ENCODE measurements around the gene L1TD1. TPM values are rescaled to one million over a fixed set of nuclear protein-coding genes. Genes with fewer than 3 reads are reported as not detected.

L1TD1 gene
- total and polyA plus RNA-seq, 9 of the 15 experiments (the other 6 are each of a cell fraction or from before 2014, with no cell fraction given): 0.09 TPM; not detected in 8

DNA sequence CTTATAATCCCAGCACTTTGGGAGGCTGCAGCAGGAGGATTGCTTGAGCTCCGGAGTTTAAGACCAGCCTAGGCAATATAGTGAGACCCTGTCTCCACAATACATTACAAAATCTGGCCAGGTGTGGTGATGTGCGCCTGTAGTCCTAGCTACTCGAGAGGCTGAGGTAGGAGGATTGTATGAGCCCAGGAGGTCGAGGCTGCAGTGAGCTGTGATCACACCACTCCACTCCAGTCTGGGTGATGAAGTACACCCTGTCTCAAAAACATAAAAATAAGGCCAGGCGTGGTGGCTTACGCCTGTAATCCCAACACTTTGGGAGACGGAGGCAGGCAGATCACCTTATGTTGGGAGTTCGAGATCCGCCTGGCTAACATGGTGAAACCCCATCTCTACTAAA lies 27.7 kb downstream of the L1TD1 start:
- H3K79me2 ChIP-seq (ENCODE audit: control insufficient read depth, insufficient read depth, low read length): no peaks in the 10 kb centered on the region
- no peak for FAIRE-seq
- WGBS (ENCODE audit: insufficient coverage, low coverage, missing lambda C conversion rate): 1% methylated on average over 9 of the region's 9 CpGs
- CTCF ChIA-PET (ENCODE audit: low intra/inter-chr PET ratio): no interaction called here
- H3K4me1 ChIP-seq (replicated peaks in 1 of 2; ENCODE audit: control insufficient read depth in 2 of 2, insufficient read depth in 2 of 2, low read length in 2 of 2): no peaks in the 10 kb centered on the region
- H3K9me1 ChIP-seq (ENCODE audit: control insufficient read depth, insufficient read depth, low read length): no peaks in the 10 kb centered on the region
- no peaks in the 10 kb centered on the region for H3K36me3 ChIP-seq (ENCODE audit: control insufficient read depth, insufficient read depth, low read length)
- H3K9ac ChIP-seq (ENCODE audit: insufficient read depth in 1 of 2, low read depth in 2 of 2, low read length in 2 of 2): no peak overlapping the region
- no peak overlapping the region for H3K27ac ChIP-seq (ENCODE audit: extremely low read depth, low read depth, low read length)
- no peak for TF ChIP-seq KLF10 (CRISPR knock-in tag; IDR thresholded peaks at IDR 0.05)
- no peak for TF ChIP-seq CBX8 (IDR thresholded peaks at IDR 0.05; ENCODE audit: borderline replicate concordance, extremely low read depth, low read depth, low read length, poor library complexity, severe bottlenecking)
- POLR2A ChIA-PET: no interaction called here
- H3K4me3 ChIP-seq: no peak overlapping the region
- H3K27me3 ChIP-seq (ENCODE audit: control insufficient read depth in 2 of 2, insufficient read depth in 2 of 2, low read length in 2 of 2): peaks cover 2 to 7% of the 10 kb centered on the region in 2 experiments; a peak in 2 of 5 replicates
- H3K4me2 ChIP-seq (ENCODE audit: insufficient read depth, low read length): no peak overlapping the region
- intact Hi-C loops (cut with micrococcal nuclease): no loop called here
- no peak for DNase-seq (ENCODE audit: extremely low read depth in 1 of 4, low spot score in 3 of 4)
- no peaks in the 10 kb centered on the region for H3K9me3 ChIP-seq (replicated peaks; ENCODE audit: control insufficient read depth, insufficient read depth, low read depth, low read length)
- in situ Hi-C loops (cut with MboI): no loop called here
- H2AFZ ChIP-seq (ENCODE audit: low read depth, low read length): no peak overlapping the region
- H4K20me1 ChIP-seq (replicated peaks; ENCODE audit: control insufficient read depth, insufficient read depth, low read length): no peaks in the 10 kb centered on the region
- BruUV-seq (replicated peaks): no TSS peak
- no peak for ATAC-seq

DNA sequence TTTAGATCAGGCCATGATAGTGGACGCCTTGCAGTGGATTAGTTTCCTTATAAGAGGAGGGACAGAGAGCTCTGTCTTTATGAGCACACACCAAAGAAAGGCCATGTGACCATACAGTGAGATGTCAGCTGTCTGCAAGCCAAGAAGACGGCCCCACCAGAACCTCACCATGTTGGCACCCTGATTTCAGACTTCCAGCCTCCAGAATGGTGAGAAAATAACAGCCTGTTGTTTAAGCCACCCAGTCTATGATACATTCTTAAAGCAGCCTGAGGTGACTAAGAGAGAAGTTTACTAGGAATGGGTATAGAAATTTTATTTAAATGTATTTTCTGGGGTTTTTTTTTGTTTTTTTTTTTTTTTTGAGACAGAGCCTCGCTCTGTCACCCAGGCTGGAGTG lies 29.5 kb downstream of the L1TD1 start:
- Histone ChIP-seq H3K27me3 (ENCODE audit: control insufficient read depth in 2 of 2, insufficient read depth in 2 of 2, low read length in 2 of 2) (peaks cover 4 to 24% of the 10 kb centered on the region in 2 experiments; a peak in 2 of 5 replicates), H3K9me1 (ENCODE audit: control insufficient read depth, insufficient read depth, low read length) (no peaks in the 10 kb centered on the region), H3K4me2 (ENCODE audit: insufficient read depth, low read length) (no peak overlapping the region), H3K9ac (ENCODE audit: insufficient read depth in 1 of 2, low read depth in 2 of 2, low read length in 2 of 2) (no peak overlapping the region), H3K27ac (ENCODE audit: extremely low read depth, low read depth, low read length) (no peak overlapping the region), H4K20me1 (replicated peaks; ENCODE audit: control insufficient read depth, insufficient read depth, low read length) (no peaks in the 10 kb centered on the region), H3K4me1 (replicated peaks in 1 of 2; ENCODE audit: control insufficient read depth in 2 of 2, insufficient read depth in 2 of 2, low read length in 2 of 2) (no peaks in the 10 kb centered on the region), H2AFZ (ENCODE audit: low read depth, low read length) (no peak overlapping the region), H3K36me3 (ENCODE audit: control insufficient read depth, insufficient read depth, low read length) (no peaks in the 10 kb centered on the region), H3K9me3 (replicated peaks; ENCODE audit: control insufficient read depth, insufficient read depth, low read depth, low read length) (no peaks in the 10 kb centered on the region), H3K4me3 (no peak overlapping the region), H3K79me2 (ENCODE audit: control insufficient read depth, insufficient read depth, low read length) (no peaks in the 10 kb centered on the region)
- ChIA-PET POLR2A (no interaction called here), CTCF (ENCODE audit: low intra/inter-chr PET ratio) (no interaction called here)
- in situ Hi-C loops (cut with MboI) (no loop called here), intact Hi-C loops (cut with micrococcal nuclease) (no loop called here)
- WGBS (ENCODE audit: insufficient coverage, low coverage, missing lambda C conversion rate): 0% methylated on average over 2 of the region's 3 CpGs
- BruUV-seq (replicated peaks): no TSS peak
- ATAC-seq (no peak), DNase-seq (ENCODE audit: extremely low read depth in 1 of 4, low spot score in 3 of 4) (no peak), FAIRE-seq (no peak)
- TF ChIP-seq TAF15 (IDR thresholded peaks at IDR 0.05; ENCODE audit: low read depth, low read length): no peak
- TF ChIP-seq, protein P1, sequence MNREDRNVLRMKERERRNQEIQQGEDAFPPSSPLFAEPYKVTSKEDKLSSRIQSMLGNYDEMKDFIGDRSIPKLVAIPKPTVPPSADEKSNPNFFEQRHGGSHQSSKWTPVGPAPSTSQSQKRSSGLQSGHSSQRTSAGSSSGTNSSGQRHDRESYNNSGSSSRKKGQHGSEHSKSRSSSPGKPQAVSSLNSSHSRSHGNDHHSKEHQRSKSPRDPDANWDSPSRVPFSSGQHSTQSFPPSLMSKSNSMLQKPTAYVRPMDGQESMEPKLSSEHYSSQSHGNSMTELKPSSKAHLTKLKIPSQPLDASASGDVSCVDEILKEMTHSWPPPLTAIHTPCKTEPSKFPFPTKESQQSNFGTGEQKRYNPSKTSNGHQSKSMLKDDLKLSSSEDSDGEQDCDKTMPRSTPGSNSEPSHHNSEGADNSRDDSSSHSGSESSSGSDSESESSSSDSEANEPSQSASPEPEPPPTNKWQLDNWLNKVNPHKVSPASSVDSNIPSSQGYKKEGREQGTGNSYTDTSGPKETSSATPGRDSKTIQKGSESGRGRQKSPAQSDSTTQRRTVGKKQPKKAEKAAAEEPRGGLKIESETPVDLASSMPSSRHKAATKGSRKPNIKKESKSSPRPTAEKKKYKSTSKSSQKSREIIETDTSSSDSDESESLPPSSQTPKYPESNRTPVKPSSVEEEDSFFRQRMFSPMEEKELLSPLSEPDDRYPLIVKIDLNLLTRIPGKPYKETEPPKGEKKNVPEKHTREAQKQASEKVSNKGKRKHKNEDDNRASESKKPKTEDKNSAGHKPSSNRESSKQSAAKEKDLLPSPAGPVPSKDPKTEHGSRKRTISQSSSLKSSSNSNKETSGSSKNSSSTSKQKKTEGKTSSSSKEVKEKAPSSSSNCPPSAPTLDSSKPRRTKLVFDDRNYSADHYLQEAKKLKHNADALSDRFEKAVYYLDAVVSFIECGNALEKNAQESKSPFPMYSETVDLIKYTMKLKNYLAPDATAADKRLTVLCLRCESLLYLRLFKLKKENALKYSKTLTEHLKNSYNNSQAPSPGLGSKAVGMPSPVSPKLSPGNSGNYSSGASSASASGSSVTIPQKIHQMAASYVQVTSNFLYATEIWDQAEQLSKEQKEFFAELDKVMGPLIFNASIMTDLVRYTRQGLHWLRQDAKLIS (CRISPR knock-in tag; IDR thresholded peaks at IDR 0.05): no peak
- no peak for TF ChIP-seq KLF6 (CRISPR knock-in tag; IDR thresholded peaks at IDR 0.05; ENCODE audit: borderline replicate concordance)
- TF ChIP-seq ETS2 (tag; IDR thresholded peaks at IDR 0.05; ENCODE audit: borderline replicate concordance, poor library complexity, severe bottlenecking): no peak
- TF ChIP-seq, protein P2, sequence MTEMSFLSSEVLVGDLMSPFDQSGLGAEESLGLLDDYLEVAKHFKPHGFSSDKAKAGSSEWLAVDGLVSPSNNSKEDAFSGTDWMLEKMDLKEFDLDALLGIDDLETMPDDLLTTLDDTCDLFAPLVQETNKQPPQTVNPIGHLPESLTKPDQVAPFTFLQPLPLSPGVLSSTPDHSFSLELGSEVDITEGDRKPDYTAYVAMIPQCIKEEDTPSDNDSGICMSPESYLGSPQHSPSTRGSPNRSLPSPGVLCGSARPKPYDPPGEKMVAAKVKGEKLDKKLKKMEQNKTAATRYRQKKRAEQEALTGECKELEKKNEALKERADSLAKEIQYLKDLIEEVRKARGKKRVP (CRISPR knock-in tag; IDR thresholded peaks at IDR 0.05): no peak
- TF ChIP-seq ZNF212 (CRISPR knock-in tag; IDR thresholded peaks at IDR 0.05): no peak
- no peak for TF ChIP-seq ZNF699 (CRISPR knock-in tag; IDR thresholded peaks at IDR 0.05; ENCODE audit: insufficient replicate concordance)
- TF ChIP-seq TAF7 (tag; IDR thresholded peaks at IDR 0.05): no peak
- no peak for TF ChIP-seq ETV1 (tag; conservative IDR thresholded peaks at IDR 0.05; ENCODE audit: low read depth)
